KBM-7 (cell line): ENCODE data around the gene DLK1.
A peak's percentile ranks its signal among the peaks of the same experiment; 100 is the strongest.

Experiments
- DNase-seq: peaks from one replicate; pipeline ENCODE4 v3.0.0-alpha.2; 2015
- in situ Hi-C: fragments of 300-500 bp; cut with MboI; formaldehyde crosslinking; loops from 2 replicates; pipeline ENCODE4 v1.14.3; 2020; ENCODE audit warnings: low sequenced_read_pairs, low pct_unique_long_range_greater_than_20kb, mixed read lengths

The DLK1 gene

DNA sequence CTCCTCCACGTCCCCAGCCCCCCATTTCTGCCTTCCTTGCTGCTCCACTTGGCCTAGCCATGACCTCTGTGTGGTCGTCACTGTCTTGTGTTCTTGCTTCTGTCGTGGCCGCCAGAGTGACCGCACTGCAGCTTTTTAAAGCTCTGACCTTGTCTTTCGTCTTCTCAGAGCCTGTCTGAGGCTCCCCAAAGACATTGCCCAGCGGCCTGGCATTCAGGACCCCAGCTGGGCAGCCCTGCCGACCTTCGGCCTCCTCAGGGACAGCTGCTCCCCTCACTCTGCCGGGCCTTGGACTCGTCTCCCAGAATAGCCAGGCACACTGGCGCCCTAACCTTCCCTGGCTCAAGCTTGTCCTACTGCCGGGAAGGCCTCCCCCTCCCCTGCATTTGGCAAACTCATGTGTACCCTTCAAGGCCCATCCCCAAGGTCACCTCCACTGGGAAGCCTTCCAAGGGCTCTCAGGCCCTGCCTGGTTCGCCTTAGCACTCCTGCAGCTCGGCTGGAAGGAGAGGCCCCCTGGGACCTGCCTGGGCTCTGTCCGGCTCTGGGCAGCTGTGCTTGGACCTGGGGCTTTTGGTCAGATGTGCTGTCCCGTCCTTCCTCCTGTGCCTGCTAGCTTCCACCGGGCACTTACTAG, 15.7 kb upstream of the DLK1 start:
- in situ Hi-C loops = no loop called here
- no peak for DNase-seq

DNA sequence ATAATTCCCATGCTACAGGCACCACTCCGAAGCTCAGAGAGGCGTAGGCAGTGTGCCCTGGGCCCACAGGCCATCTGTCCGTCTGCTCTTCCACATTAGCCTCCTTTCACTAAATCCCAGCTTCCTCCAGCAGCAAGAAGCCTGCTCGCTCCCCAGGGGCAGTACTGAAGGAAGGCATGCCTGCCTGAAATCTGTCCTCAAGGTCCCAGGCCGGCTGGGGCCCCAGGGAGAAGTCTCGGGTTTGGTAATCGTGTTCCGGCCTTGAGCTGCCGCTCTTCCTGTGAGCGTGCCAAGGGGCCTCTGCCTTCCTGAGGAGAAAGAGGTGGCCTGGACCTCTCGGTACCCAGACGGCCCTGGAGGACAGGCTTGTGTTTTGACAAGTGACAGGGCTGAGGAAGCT, 15.2 kb upstream of the DLK1 start:
- in situ Hi-C loops = no loop called here

DNA sequence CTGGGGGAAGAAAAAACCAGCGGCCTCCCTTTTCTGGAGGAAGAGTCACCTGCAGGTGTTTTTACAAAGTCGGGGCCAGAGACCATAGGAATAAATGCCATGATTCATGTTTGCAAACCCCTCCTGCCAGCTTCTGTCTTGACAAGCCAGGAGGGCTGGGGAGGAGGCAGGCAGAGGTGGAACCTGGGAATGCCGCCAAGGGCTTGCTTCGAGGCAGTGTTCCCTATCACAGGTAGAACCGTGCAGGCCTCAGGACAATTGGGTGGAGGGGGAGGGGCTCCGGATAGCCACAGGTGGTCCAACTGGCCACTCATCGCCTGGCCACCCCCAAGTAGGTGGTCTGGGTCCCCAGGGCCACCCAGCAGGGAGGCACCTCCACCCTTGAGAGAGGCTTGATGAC, 14.2 kb upstream of the DLK1 start:
- DNase-seq = no peak
- in situ Hi-C loops = no loop called here

More for the DNA sequence above, 15.2 kb upstream of the DLK1 start:
- DNase-seq = peak; percentile 82

DNA sequence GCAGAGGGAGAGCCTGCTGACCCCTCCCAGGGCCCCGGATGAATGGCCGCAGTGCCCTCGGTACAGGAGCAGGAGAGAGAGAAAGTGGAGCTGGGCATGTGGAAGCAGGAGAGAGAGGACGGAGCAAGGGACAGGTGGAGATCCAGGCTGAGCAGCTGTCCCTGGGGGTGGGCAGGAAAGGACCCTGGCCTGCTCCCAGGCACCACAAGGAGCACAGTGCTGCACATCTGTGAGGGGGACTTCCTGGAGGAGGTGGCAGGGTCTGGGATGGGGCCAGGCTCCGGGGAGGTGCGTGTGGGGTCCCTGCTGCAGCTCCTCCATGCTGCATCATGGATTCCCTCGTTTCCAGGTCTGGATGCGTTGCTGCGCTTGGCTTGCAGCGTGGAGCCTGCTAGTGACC, 13.0 kb upstream of the DLK1 start:
- no peak for DNase-seq
- in situ Hi-C loops = no loop called here

DNA sequence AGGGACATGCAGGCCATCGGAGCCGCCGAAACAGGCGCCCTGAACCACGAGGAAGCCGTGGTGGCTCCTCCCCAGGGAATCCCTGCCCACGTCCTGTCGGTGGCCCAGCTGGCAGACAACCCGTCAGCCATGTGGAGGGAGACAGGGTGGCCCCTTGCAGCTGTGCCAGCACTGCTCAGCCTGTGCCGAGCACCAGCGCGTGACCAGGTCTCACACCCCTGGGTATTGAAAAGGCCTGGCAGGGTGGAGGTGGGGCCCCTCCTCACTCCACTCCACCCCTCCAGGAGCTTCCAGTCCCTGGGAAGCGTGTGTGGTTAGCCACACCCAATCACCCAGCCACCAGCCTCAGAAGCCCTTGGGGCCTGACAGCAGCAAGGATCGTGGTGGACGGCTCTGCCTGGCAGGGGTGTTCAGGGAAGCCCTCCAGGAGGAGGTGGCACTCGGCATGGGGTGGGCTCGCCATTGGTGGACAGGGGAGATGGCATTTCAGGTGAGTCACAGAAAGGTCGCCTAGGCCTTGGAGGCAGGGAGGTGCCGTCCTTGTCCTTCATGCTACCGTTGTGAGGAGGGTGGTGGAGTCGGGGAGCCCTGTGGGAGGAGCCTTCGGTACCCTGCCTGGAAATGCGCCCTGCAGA, 12.3 kb upstream of the DLK1 start:
- DNase-seq = peak; percentile 64
- in situ Hi-C loops = no loop called here

GRCh38 chr14:100715332-100715731, 11.4 kb upstream of the DLK1 start:
- in situ Hi-C loops = no loop called here
- peak; percentile 43 for DNase-seq

- in situ Hi-C loops = no loop called here
- peak; percentile 20 for DNase-seq
These were observed 10.9 kb upstream of the DLK1 start for GRCh38 chr14:100715803-100716202.

- DNase-seq = peak; percentile 84
- in situ Hi-C loops = no loop called here
These were observed 9.3 kb upstream of the DLK1 start for GRCh38 chr14:100717386-100717785.

DNA sequence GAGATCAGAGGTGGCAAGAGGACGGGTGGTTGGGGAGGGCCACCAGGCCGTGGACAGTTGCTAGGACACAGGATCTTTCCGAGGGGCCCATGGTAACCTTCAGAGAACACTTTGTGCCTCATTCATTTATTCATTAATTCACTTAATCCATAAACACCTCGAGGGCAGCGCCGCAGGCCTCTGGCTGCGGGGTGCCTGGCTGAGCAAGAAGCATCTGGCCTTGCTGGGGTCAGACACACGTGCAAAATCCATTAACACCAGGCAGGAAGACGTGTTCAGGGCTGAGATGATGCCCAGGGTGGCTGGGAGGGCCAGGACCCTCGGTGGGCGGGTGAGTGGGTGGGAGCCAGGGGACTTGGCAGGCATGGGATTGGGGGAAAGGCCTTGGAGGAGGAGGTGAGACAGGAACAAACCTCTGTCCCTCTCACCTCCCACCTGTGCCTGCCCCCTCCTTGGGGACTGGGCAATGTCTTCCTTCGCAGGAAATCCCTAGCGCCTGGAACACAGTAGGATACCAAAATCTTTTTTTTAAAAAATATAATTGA, 6.6 kb upstream of the DLK1 start:
- DNase-seq = no peak
- in situ Hi-C loops = no loop called here

- DNase-seq = no peak
- in situ Hi-C loops = no loop called here
These were observed 5.1 kb upstream of the DLK1 start for GRCh38 chr14:100721568-100721967.

- in situ Hi-C loops = no loop called here
- DNase-seq = no peak
These were observed 4.3 kb upstream of the DLK1 start for GRCh38 chr14:100722367-100722766.

DNA sequence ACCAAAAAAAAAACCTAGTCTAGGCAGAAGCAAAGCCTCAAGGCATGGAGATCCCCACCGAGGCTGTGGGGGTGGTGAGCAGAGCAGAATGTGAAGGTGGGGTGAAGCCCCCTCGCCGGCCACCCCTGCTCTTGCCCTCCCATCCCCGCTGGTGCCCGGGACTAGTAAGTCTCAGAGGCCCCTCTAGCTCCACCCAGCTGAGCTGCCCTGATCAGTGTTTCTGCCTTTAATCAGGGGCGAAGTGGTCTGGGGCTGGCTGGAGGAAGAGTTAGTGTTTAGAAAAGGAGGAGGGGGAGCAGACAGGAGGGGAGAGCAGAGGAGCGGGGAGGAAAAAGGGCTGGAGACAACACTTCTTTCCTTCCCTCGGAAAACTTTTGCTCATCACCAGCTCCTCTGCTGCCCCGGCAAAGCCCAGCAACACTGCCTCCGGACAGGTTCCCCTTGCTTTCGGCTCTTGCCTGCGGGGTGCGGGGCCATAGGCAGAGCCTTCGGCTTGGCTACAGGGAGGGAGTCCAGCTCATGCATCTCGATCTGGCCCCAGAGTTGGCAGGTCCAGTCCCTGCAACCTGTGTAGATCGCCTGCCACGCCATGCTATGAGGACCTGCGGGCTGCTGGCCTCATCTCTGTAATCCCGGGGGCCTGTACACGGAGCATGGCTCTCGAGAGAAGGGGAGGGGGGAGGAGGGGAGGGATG, 3.4 kb upstream of the DLK1 start:
- DNase-seq = no peak
- in situ Hi-C loops = no loop called here

DNA sequence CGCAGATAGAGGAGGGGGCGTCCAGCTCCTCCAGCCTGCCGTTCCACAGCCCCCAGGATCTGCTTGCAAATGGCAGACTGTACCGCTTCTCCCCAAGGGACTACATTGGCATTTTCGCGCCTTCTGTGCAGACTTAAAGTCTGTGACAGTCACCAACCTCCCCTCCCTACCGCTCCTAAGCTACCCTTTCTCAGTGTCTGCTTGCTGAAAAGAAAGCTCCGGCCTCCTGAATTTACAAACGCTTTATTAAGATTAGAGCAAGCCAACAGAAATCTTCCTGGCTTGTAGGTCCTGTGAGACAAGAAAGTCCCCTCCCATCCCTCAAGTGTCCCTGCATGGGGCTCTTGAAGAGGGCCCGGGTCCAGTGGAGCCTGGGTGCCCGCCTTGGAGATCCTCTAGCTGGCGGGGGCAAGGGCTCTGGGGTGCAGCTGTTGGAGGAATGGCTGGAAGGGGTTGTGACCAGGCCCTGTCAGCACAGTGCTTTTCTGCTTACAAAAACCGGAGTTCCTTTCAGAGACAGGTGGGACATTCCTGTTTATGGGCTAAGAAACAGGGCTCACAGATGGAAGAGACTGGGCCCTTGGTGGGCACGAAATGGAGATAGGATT, 2.8 kb upstream of the DLK1 start:
- in situ Hi-C loops = no loop called here
- DNase-seq = no peak

GRCh38 chr14:100724536-100724935, 2.2 kb upstream of the DLK1 start:
- no peak for DNase-seq
- in situ Hi-C loops = no loop called here

DNA sequence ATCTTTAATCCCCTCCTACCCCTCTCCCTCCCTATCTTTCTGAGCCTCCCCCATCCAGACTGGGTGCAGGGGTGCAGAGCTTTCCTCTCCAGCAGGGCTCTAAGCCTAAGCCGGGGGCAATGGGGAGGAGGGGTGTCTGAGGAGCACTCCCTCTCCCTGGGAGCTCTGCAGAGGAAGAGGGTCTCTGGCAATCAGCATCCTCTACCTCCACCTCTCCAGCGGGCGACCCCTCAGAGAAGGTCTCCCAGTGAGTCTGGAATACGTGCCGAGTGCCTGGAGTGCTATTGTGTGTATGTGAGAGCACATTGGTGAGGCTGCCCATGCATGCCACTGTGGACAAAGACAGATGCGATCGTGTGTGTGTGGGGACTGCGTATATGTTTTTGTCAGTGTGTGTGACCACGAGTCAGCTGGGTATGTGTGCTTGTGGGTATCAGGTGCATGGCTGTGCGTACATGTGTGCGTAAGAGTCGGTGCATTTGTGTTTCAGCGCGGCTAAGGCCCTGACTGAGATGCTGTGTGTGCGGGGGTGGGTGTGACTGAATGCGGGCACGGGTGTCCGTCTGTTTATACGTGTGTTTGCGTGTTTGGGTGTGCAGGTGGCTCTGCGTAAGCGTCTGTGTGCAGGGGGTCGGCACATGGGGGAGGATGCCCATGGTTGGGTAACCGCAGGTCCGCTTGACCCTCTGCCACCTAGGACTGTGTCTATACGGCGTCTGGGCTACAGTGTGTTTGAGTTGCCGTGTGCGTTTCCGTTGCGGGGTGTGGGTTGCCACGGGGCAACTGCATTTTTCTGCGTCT, 905 bp upstream of the DLK1 start:
- in situ Hi-C loops = no loop called here
- DNase-seq = no peak

- in situ Hi-C loops = no loop called here
- no peak for DNase-seq
These were observed 587 bp downstream of the DLK1 start for GRCh38 chr14:100727086-100727872.

GRCh38 chr14:100727873-100728240, 1.2 kb downstream of the DLK1 start:
- in situ Hi-C loops = no loop called here
- no peak for DNase-seq

GRCh38 chr14:100728962-100729361, 2.3 kb downstream of the DLK1 start:
- DNase-seq = peak; percentile 22
- in situ Hi-C loops = no loop called here

DNA sequence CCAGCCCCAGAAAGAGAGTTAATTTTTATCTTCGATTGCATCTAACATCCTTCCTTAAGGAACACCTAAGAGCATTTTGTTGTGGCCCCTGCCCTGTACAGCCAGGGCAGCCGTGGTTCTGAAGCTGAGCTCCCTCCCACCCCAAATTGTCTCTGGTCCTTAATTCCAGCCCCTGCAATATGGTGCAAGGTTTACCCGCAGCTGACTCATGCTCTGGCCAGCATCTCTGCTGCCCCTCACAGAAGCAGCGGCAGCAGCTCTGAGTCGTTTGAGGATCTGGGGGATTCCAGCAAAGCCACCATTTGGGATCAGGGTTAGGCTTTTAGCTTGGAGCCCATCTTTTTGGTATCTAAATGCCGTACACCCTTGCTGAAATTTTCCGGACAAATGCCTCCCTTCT, 3.3 kb downstream of the DLK1 start:
- in situ Hi-C loops = no loop called here
- no peak for DNase-seq
